ENCODE results near the gene TMEM86A.

GRCh38 chr11:18706330-18707243 is 8.0 kb downstream of the TMEM86A start:
- TF ChIP-seq CTCF (conservative IDR thresholded peaks at IDR 0.05; ENCODE audit: low read depth, low read length) = no peak
- TF ChIP-seq USF2 (IDR thresholded peaks at IDR 0.05; ENCODE audit: low read depth, low read length) = no peak
- TF ChIP-seq RCOR1 (IDR thresholded peaks at IDR 0.05; ENCODE audit: insufficient replicate concordance, low read length) = no peak
- no peak for TF ChIP-seq MAZ (IDR thresholded peaks at IDR 0.05; ENCODE audit: borderline replicate concordance, low read depth, low read length)
- TF ChIP-seq BHLHE40 (IDR thresholded peaks at IDR 0.05; ENCODE audit: low read depth, low read length) = no peak

Measured in IMR-90 (cell line).